Lower leg skin (tissue), 3 donors: ENCODE measurements around the gene PTPRN2.

Experiments
- POLR2A ChIP-seq, 2 donors: fragments of 450-650 bp; IDR thresholded peaks; one replicate each; pipeline ENCODE4 v1.6.1; 2016 to 2017; ENCODE audit warnings: antibody characterized with exemption in 2 of 2, mild to moderate bottlenecking in 1 of 2, moderate library complexity in 1 of 2
- TF ChIP-seq, protein P1 (sequence below), 3 donors: fragments of 450-650 bp; IDR thresholded peaks; one replicate each; pipeline ENCODE4 v1.5.1; 2016; ENCODE audit warnings: antibody characterized with exemption in 3 of 3, mild to moderate bottlenecking in 3 of 3, moderate library complexity in 2 of 3

DNA sequence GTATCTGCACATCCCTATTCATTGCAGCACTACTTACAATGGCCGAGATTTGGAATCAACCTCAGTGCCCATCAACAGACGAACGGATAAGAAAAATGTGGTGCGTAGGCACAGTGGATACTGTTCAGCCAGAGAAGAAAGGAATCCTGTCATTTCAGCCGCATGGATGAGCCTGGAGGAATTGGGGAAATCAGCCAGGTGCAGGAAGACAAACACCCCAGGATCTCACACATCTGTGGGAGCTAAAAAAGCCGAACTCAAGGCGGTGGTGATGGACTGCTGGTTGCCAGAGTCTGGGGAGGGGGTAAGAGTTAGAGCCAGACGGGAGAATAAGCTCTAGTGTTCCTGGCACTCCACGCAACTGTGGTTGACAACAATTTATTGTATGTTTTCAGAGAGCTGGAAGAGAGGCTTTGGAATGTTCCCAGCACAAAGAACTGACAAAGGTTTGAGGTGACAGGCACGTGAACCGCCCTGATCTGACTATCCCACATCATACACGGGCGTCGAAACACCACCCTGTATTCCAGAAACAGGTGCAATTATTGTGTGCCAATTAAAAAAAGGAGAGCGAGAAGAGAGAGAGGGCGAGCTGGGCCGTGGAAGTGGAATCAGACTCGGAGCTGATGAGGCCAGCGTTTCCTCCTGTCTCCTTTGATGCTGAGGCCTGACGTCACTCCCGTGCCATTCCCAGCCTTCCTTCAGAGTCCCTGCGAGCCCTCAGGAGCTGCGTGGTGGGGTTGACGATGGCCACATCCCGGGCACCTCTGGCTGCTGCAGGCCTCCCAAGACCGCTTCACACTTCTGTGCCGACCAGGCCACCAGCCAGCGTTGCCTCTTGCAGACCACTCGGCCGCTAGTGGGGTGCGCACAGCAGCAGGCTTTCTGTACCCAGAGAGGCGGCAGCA lies 1061.4 kb downstream of the PTPRN2 start:
- TF ChIP-seq, protein P1, sequence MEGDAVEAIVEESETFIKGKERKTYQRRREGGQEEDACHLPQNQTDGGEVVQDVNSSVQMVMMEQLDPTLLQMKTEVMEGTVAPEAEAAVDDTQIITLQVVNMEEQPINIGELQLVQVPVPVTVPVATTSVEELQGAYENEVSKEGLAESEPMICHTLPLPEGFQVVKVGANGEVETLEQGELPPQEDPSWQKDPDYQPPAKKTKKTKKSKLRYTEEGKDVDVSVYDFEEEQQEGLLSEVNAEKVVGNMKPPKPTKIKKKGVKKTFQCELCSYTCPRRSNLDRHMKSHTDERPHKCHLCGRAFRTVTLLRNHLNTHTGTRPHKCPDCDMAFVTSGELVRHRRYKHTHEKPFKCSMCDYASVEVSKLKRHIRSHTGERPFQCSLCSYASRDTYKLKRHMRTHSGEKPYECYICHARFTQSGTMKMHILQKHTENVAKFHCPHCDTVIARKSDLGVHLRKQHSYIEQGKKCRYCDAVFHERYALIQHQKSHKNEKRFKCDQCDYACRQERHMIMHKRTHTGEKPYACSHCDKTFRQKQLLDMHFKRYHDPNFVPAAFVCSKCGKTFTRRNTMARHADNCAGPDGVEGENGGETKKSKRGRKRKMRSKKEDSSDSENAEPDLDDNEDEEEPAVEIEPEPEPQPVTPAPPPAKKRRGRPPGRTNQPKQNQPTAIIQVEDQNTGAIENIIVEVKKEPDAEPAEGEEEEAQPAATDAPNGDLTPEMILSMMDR (IDR thresholded peaks at IDR 0.05): no peak
- TF ChIP-seq POLR2A (IDR thresholded peaks at IDR 0.05): no peak
